AG04449 (cell line): ENCODE data around the gene CDC45.

Experiments
- CTCF ChIA-PET: fragments of 350-600 bp; formaldehyde crosslinking; extraction: SDS; loops from one replicate; lab custom pipeline; 2021; ENCODE audit warnings: antibody characterized with exemption; lab: Yijun Ruan, JAX
- POLR2A ChIA-PET: fragments of 400-600, 350-600 bp; formaldehyde crosslinking; extraction: SDS; loops from one replicate; lab custom pipeline; 2020; ENCODE audit warnings: antibody characterized with exemption, inconsistent platforms; lab: Yijun Ruan, JAX
- DNase-seq: peaks from one replicate; pipeline ENCODE4 v3.0.0-alpha.2; 2010; ENCODE audit warnings: low read depth, low spot score
- H3K4me3 ChIP-seq: 2 replicates; pipeline ENCODE4 v1.5.1; 2011; ENCODE audit warnings: low read depth, mild to moderate bottlenecking, control low read depth, low read length
- CTCF ChIP-seq: IDR thresholded peaks from one replicate; pipeline ENCODE4 v1.5.1; 2011; ENCODE audit warnings: mild to moderate bottlenecking, moderate library complexity, low read length, control low read depth, inconsistent platforms; ENCODE audit not compliant: insufficient read depth; ENCODE audit errors: missing control alignments

CDC45 gene

GRCh38 chr22:19463008-19463407, 16.7 kb upstream of the CDC45 start:
- H3K4me3 ChIP-seq: no peak overlapping the region
- DNase-seq: no peak
- TF ChIP-seq CTCF: no peak
- ChIA-PET POLR2A (interaction anchor here (1.1 kb wide), 1 partner anchor 10 kb away, joined by 3 read pairs; no protein-coding TSS in a partner anchor), CTCF (interaction anchor here (1.2 to 3.3 kb wide), 3 partner anchors 11 to 168 kb away, joined by 4 to 17 read pairs (median 8); no protein-coding TSS in a partner anchor)

DNA sequence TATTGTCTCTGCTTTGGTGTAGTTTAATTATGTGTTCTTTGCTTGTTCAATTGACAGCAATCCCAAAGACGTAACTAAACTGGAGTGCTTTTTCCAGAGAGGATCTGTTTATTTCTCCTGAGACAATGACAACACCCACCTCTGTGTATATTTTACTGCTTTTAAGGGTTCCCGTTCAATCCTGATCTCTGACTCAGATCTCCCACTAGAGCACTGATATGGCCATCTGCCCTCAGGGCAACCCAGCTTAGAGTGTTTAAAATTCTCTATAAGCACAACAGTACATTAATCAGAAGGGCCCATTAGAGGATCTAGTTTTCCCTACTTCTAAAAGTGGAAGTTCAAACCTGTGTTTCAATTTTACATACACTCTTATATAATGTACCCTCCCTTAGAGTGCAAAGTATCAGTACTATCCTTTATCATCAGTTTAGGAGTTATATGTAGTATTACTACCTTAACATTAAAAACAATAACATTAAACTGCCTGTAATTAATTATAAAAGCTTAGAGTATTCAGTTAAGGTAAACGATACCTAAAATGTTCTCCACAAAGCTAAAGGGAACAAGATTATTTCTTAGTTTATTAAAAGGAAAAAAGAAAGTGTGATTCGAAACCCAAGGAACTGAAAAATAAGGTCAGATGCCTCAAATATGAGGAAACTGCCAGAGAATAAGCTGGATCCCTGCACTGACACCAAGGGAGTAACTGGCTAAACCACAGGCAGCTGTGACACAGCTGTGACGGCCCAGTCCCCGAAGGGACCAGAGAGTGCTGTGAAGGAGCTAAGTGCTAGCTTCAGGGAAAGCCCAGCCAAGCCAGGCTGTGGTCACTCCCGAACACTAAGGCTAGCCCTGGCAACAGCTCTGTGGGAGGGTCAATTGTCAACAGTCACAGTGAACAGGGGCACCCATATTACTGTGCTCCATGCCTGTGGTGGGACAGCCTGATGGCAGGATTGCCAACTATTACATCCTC, 15.9 kb upstream of the CDC45 start:
- peak; percentile 31 for DNase-seq
- POLR2A ChIA-PET: interaction anchor here (1.1 kb wide), 1 partner anchor 9 kb away, joined by 3 read pairs; no protein-coding TSS in a partner anchor
- H3K4me3 ChIP-seq: no peak overlapping the region
- CTCF ChIA-PET: interaction anchor here (1.0 to 3.3 kb wide), 6 partner anchors 10 to 167 kb away, joined by 3 to 17 read pairs (median 6); no protein-coding TSS in a partner anchor
- TF ChIP-seq CTCF: no peak

GRCh38 chr22:19464546-19464945, 15.2 kb upstream of the CDC45 start:
- no peak overlapping the region for H3K4me3 ChIP-seq
- TF ChIP-seq CTCF: no peak
- no peak for DNase-seq
- CTCF ChIA-PET: interaction anchor here (1.0 to 3.3 kb wide), 4 partner anchors 9 to 165 kb away, joined by 3 to 17 read pairs (median 7); no protein-coding TSS in a partner anchor
- POLR2A ChIA-PET: no interaction called here

DNA sequence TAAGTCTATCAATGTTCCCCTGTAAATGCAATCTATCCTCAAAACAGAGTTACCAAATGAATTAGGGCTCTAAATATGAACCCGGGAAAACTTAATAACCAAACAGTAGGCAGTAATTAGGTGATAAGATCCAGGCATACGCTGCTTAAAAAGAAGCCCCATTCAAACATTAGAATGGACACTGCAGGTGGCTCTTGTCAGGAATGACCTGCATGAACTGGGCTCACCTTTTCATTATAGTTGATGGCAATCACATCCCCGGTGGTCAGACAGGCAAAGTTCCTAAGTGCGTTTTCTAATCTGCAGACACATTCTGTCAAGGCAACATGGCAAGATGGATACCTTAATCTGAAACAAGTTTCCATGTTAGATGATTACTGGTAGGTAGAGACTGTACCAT, 14.7 kb upstream of the CDC45 start:
- H3K4me3 ChIP-seq: no peak overlapping the region
- ChIA-PET CTCF (interaction anchor here (2.1 to 3.3 kb wide), 2 partner anchors 9 to 12 kb away, joined by 10 to 17 read pairs; no protein-coding TSS in a partner anchor), POLR2A (no interaction called here)
- no peak for DNase-seq
- no peak for TF ChIP-seq CTCF

- ChIA-PET CTCF (interaction anchor here (1.4 to 3.3 kb wide), 3 partner anchors 7 to 164 kb away, joined by 6 to 17 read pairs (median 10); no protein-coding TSS in a partner anchor), POLR2A (no interaction called here)
- no peak for TF ChIP-seq CTCF
- no peak overlapping the region for H3K4me3 ChIP-seq
- no peak for DNase-seq
Observed at GRCh38 chr22:19466126-19466716, 13.5 kb upstream of the CDC45 start.
